Measurements from ENCODE around the gene TWF2. TPM values are rescaled to one million over a fixed set of nuclear protein-coding genes. Genes with fewer than 3 reads are reported as not detected.

TWF2 gene
- total RNA-seq, 1 donor from 2014 or later, result 154 TPM

DNA sequence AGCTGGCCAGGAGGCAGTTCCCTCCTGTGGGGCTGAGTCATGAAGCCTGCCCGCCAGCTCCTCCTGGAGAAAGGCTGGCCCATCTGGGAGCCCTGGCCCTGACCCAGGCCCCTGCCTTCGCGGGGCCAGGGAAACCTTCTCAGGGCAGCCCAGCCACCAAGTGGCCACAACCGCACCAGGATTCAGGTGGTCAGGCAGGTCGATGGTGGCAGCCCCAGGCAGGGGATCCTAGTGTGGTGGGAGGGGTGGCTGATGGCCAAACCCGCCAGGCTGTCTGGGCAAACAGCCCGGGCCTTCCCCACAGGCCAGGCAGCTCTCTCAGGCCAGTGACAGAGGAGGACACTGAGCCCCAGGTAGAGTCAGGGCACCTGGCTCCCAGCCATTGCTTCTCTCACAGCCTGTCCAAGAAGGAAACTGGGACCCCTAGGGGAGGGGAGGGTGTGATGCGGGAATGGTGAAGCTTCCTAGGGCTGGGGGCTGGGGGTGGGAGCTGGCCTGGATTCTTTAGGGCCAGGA, 1.2 kb downstream of the TWF2 start:
- DNase-seq (ENCODE audit: low read depth, low spot score), result no peak

DNA sequence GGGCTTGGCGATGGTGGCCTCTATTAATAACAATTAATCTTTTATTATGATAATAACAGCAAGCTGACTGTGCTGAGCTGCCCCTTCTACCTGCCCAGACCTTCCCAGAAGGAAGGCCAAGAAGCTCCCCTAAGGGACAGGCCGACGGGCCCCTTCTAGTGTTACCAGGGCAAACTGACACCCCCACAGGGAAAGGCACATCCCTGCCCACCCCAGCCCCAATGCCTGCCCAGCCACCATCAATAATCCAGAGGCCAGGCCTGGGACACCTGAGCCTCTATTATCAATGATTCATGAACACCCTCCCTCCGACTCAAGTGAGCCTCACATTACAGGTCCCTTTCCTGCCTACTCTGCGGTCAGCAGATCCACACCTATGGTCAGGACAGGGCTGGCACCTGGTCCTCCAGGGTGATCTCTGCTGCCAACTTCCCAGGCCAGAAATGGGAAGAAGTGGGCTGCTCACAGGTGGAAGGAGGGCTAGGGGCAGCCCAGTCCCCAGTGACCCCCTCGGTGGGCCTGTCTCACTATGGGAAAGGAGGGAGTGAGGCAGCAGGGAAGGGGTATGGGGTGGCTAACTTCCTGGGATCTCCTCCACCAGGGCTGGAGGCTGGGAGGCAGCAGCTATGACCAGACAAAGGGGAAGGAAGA, 1.8 kb downstream of the TWF2 start:
- no peak for DNase-seq (ENCODE audit: low read depth, low spot score)

DNA sequence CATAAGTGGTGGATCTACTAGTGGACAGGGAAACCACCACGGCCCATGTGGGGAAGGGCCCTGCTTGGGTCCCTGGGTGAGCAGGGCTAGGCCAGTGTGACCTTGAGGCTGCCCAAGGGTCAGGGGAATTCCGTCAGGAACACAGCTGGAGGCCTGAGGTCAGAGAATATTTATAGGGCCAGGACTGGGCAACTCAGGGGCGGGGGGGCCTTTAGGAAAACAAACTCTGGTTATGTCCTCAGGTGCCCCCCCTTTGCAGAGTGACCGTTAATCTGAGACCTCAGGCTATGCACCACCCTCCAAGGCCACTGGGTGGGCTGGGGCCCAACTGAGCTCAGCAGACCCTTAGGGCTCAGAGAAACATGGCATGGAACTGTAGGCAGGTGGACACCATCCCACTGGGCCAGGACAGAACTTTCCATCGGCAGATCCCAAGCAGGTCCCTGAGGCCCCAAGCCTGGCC, 2.5 kb downstream of the TWF2 start:
- no peak for DNase-seq (ENCODE audit: low read depth, low spot score)

- no peak for DNase-seq (ENCODE audit: low read depth, low spot score)
Measured at GRCh38 chr3:52234516-52235447, 4.2 kb downstream of the TWF2 start.

- no peak for DNase-seq (ENCODE audit: low read depth, low spot score)
Measured at GRCh38 chr3:52233968-52234367, 5.0 kb downstream of the TWF2 start.

DNA sequence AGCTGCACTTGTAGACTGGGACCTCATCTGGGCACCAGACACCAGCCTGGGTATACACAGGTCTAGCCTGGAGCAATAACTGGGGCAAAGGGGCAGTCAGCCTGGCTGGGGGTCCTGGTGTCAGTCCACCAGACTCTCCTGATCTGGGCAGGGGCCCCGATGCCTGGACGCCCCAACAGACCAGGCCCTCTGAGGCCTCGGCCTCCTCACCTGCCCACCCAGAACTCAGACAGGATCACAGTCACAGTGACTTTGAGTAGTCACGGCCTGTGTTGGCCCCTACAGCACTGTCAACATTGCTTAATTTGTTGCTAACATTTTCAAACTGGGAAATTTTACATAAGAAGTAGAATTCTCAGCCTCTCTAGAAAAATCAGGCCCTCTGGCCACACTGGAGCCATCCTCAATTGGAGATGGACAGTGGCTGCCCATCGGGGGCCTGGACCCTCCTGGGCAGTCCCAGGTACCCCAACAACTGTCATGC, 5.8 kb downstream of the TWF2 start:
- DNase-seq (ENCODE audit: low read depth, low spot score), result no peak

GRCh38 chr3:52232279-52233107, 6.5 kb downstream of the TWF2 start:
- DNase-seq (ENCODE audit: low read depth, low spot score), result no peak

DNA sequence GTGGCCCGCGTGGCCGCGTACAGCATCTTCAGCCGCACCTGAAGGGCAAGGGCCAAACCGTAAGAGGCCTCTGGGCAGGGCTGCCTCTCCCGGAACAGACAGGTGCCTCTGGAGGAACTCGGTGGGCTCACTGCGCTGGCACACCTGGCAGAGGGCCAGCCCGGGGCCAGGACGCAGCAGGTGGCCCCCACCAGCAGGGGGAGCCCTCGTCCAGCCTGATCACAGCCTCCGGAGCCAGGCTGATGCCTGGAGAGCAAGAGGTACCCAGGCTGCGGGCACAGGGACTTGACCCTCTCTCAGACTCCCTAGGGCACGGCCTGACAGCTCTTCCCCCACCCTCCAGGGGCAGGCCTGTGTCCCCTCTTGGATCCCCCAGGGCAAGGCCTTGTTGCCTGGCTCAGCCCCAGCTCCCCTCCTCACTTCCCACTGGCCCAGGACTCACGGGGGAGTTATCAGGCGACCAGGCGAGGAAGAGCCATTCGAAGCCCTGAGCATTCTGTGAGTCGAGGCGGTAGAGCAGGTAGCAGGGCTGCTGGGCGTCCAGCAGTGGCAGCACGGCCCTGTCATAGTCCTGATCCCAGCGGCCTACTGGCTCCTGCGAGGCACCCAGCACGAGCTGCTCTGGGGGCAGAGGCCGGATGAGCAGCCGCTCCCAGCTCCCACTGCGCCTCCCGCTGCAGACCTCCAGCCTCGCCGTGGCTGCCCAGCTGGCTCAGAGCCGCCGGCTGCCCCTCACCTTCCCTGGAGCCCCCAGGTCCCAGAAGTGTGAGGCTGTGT, 7.3 kb downstream of the TWF2 start:
- DNase-seq (ENCODE audit: low read depth, low spot score), result no peak

DNA sequence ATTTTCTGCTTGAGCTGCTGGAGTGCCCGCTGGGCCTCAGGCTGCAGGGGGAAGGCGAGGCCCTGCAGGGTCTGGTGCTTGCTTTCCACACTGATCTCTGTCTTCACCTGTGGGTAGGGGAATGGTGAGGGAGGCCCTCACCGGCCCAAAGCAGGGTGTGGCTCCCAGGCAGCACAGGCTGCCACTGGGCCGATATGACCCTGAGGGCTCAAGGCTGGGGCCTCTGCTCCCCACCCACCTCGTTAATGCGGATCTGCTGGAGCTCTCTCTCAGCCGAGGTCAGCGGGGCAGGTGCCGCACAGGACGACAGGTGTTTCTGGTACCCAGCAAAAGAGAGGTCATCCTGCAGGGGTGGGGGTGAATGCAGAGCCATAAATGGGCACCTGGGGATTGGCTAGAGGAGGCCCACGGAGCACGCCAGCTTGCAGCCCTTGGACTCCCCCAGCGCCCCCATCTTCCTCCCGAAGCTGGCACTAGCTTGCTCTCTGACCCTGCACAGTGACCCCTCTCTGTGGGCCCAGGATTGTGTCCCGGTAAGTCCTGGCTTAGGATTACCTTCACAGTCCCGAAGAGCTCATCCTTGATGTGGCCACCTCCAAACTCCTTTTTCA, 8.0 kb downstream of the TWF2 start:
- DNase-seq (ENCODE audit: low read depth, low spot score), result no peak

- no peak for DNase-seq (ENCODE audit: low read depth, low spot score)
Measured at GRCh38 chr3:52230461-52230860, 8.5 kb downstream of the TWF2 start.

GRCh38 chr3:52229656-52230055, 9.3 kb downstream of the TWF2 start:
- DNase-seq (ENCODE audit: low read depth, low spot score), result no peak

GRCh38 chr3:52228751-52229291, 10.1 kb downstream of the TWF2 start:
- no peak for DNase-seq (ENCODE audit: low read depth, low spot score)

DNA sequence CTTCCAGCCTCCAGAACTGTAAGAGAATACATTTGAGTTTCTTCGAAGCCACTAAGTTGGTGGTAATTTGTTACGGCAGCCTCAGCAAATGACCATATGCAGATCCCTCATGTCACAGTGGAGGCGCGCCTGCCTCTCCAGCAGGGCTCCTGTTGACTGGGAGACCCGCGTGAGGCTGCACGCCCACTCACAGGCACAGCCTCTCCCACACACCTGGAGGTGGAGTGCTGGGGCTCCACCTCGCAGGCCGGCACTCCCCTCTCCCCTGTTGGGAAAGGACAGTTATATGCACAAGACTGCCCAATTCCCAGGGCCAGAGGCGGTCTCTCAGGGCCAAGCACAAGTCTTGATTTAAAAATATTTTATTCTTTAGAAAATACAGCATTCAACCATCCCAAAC, 10.7 kb downstream of the TWF2 start:
- no peak for DNase-seq (ENCODE audit: low read depth, low spot score)

GRCh38 chr3:52227766-52228165, 11.2 kb downstream of the TWF2 start:
- DNase-seq (ENCODE audit: low read depth, low spot score), result no peak

- DNase-seq (ENCODE audit: low read depth, low spot score), result no peak
Measured at GRCh38 chr3:52227117-52227516, 11.8 kb downstream of the TWF2 start.

DNA sequence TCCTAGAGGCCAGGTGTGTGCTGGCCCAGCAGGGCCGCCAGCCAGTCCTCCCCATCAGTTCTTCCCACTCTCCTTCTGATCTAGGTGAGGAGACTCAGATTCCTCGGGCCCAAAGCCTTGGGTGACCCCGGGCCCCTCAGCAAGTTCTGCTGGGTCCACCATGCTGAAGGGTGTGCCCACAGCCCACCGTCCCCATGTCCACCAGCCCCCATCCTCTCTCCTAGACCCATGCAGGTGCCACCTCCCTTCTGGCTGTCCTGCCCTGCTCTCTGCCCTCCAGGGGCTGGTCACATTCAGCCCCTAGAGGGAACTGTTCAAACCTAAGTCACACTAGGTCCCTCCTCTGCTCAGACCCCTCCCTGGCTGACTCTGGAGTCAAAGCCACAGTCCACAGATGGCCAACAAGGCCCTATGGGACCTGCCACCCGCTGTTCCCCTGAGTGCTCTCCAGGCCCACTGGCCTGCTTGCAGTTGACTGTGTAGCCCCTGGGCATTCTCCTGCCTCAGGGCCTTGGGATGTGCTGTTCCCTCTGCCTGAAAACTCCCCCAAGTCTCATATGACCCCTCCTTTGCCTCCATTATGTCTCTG, 12.6 kb downstream of the TWF2 start:
- no peak for DNase-seq (ENCODE audit: low read depth, low spot score)

- DNase-seq (ENCODE audit: low read depth, low spot score), result no peak
Measured at GRCh38 chr3:52225452-52226228, 13.3 kb downstream of the TWF2 start, which contains the start of gene TLR9. TLR9 (minus strand) TSS chr3:52225645; CDS start chr3:52225529, 116 bp downstream.
